HG02678 (cell line): Measurements from ENCODE around the gene TRABD2B.

Source experiments
- ATAC-seq: cut with Tn5 transposase; IDR thresholded peaks from one replicate; pipeline ENCODE4 v1.9.1; 2021; ENCODE audit warnings: mild to moderate bottlenecking, moderate library complexity; ENCODE audit not compliant: unreplicated experiment

TRABD2B gene

DNA sequence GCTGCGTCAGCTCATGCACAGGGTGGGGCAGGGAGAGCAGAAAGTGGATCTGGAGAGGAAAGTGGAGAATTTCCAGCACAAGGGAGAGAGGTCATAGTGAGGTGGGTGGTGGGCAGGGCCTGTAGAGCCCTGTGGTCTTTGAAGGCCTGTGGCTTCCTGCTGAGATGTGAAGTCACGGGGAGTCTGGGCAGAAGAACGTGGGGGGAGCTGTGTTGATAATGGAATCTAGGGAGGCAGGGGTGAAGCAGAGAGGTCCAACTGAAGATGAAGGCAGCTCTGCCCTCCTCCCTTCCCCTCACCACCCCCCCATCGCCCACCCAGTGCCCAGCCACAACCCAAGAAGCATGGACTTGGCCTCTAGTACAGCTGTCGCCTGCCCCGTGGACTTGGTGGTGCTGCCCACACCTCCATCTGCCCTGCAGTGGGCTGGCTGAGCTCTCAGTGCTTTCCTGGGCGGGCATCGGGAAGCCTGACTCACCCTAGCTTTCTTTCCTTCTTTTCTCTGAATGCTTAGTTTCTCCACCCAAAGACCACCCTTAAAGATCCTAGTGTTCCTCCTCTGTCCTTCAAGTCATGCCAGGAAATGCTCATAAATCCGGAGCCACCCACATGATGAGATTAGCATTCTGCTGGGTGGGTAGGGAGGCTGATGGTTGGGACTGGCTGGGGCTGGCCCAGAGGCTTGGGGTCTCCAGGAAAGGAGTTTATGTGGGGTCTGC lies 186.1 kb downstream of the TRABD2B start:
- no peak for ATAC-seq

DNA sequence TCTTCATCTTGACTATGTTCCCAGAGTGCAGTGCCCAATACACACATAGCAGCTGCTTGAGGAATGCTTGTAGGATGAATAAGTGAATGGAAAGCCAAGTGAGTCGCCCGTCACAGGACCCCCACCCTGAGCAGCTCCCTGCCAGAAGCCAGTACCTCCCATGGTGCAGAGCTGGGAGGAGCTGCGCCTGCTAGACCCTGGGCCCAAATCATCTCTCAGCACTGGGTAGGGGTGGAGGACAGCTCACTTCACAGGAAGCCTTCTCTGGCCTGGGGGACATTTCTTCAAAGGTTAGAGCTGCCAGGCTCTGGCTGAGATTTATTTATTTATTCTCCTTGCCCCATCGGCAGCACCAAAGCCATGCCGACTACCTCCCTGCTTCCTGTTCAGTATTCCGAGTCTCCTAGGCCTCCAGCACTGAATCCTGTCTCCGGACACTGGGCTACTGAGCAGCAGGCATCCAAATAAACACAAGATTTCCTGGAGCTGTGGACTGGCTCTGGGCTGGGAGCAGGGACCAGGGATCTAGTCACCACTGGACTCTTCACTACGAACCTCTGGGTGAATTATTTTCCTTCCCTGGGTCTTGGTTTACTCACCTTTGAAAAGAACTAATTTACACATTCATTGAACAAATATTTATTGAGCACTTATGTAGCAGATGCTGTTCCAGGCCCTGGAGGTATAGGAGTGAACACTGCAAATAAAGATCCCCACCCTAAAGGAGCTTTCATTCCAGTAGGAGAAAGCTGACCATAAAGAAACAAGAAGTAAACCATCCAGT lies 187.7 kb downstream of the TRABD2B start:
- no peak for ATAC-seq

DNA sequence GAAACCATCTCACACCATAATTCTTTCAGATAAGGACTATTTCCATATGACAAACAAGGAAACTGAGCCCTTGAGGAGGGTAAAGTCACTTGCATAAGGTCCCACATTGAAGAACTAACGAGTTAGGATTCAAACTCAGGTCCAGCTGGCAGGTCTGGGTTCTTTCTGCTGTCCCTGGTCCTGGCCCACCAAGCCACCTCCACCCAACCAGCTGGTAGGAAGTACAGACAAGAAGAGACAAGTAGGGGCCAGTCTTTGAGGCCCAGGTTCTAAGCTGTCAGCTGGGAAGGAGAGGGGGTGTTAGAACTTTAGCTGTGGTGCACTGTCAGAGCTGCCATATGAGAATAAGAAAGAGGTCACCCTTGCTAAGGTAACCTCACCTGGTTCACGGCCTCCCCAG lies 188.6 kb downstream of the TRABD2B start:
- no peak for ATAC-seq

DNA sequence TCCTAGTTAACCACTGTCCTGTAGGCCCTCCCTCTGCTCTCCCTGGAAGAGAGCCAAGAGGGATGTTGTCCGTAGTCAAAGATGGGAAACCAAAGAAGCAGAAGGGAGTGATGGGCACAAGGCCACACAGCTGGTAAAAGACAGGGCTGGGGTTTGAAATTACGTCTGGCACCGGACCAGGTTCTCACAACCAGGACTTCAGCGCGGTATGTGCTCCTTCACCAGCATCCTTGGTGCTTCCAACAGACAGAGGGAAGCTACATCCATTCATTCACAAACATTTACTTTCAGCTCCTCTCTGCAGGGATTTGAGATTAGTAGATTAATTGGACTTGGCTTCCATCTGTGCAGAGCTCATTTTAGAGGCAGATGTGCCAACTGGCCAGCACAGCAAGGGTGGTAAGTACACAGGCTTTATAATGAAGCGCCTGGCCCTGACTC lies 191.2 kb downstream of the TRABD2B start:
- no peak for ATAC-seq

DNA sequence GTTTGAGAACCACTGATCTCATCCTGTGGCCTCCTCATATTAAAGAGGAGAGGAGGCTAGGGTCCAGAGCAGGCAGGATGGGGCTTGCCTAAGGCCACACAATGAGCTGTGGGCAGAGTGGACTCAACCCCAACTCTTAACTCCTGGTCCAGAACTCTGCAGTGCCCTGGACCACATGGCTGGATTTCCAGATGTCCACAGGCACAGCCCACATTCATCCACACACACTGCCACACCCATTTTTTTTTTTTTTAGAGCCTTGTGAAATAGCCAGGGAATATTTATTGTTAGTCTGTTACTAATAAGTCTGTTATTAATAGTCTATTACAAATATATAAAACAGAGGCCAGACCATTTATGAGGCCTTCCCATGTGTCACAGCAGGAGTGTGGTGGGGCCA lies 192.2 kb downstream of the TRABD2B start:
- ATAC-seq = no peak

DNA sequence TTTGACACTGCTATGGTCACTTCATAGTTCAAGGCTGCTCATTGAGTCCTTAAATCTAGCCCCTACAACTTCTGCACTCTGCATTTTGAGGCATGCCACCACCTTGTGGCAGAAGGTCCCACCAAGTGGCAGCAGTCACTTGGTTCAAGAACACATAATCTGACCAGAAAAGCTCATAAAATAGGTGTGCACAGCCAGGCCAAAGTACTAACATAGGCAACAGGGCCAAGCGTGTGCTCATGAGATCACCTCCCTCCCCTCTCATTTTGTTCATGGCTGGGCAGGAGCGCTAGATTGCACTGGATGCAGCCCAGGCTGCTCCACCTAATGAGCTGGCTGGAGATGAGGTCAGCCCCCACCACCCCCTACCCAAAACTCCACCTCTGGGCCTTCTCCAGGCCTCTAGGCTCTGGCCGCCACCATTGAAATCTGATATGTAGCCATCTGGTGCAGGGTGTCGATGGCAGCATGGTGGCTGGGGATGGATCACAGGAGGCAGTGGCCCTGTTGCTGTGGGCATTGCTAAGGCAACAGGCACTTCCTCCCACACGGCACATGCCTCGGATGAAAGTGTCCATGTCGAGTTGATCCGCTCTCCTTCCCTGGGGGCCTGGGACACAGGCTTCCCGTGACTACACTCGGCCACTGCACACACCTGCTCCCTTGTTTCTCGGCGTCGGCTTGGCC lies 193.2 kb downstream of the TRABD2B start:
- no peak for ATAC-seq

DNA sequence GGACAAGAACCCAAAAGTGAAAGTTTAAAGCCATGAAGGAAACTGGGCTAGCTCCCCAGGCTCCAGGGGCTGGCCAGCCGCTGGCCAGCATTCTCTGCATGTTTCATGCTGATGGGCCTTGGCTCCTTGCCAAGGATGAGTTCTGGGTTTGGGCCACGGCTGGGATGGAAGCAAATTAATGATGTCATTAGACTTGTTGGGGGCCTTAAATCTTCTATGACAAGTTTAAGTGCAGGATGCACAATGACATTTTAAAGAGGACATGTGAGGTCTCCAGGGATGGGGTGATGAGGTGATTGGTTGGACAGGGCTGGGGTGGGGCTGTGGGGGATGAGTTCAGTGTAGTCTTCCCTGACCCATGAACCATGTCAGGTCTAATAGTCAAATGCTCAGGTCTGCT lies 199.6 kb downstream of the TRABD2B start:
- no peak for ATAC-seq

DNA sequence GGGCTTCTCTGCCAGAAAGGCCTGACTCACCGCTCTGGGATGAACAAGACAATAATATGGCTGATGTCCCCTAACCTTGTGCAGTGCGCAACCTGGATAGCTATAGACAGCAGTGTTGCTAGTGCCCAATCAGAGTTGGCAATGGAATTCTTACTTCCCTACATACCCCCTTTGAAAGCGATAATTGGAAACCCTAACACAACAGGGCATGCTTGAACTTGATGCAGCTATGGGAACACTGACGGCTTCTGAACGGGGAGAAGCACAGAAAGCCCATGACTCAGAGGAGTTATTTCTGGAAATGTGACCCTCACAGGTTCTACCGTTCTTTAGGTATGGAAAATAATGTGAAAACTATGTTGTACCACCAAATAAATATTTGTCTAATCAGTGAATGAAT lies 200.6 kb downstream of the TRABD2B start:
- no peak for ATAC-seq

DNA sequence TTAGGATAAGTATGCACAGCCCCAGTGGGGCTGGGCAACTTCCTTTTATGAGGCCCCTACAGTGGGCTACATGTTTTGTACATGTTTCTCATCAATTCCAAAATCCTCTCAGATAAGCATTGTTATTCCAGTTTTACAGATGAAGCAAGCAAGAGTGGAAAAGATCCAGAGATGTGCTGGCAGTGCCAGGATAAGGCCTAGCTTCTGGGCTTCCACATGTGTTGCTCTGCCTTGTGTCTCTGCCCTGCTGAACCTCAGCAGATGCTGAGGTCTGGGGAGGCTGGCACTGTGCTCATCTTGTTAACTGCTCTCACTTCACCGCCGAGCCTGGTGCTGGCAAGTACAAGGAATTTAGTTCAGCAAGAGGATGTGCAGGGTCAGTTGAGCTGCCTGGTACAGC lies 202.1 kb downstream of the TRABD2B start:
- no peak for ATAC-seq

DNA sequence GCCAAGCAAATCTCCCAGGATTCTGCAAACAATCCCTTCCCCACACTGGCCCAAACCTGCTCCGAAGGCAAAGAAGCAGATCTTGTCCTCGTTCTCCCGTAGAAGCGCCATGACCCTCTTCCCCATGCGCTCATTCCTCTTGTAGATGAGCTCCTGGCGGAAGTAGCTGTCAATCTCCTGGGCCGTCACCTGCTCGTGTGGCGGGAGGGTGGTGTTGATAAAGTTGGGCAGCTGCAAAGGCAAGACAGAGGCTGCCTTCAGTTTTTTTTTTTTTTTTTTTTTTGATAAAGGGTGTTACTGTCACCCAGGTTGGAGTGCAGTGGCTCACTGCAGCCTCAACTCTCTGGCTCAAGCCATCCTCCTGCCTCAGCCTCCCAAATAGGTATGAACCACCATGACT lies 202.7 kb downstream of the TRABD2B start:
- ATAC-seq = no peak

DNA sequence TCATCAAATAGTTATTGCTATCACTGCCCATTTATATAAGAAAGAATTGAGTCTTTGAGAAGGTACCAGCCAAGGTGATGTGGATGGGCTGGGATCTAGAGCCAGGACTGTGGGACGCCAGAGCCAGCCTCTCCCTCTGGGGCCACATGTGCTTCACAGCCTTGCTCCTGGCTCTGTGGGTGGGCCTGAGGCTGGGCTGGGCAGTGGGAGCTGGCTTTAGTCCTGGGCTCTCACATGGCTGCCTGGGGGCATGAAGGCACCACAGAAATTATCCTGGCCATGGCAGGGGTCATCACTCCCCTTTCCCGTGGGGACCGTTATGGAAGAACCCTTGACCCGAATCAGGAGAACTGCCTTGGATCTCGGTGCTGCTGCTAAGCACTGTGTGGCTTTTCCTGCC lies 203.1 kb downstream of the TRABD2B start:
- no peak for ATAC-seq

DNA sequence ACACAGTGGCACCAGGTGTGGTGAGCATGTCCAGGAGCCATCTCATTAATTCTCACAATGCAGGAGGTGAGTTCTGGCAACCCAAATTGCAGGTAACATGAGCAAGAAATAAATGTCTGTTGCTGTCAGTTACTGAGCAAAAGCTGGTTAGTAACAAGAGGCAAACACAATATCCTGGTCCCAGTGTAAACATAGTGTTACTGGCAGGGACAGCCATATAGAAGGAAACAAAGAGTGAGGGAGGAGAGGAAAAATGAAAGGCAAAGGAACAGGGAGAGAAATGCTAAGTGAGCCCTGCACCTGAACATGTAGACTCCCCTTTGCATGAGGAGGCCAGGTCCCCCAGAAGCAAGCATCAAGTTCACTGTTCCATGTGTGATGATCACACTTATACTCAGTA lies 203.6 kb downstream of the TRABD2B start:
- no peak for ATAC-seq

DNA sequence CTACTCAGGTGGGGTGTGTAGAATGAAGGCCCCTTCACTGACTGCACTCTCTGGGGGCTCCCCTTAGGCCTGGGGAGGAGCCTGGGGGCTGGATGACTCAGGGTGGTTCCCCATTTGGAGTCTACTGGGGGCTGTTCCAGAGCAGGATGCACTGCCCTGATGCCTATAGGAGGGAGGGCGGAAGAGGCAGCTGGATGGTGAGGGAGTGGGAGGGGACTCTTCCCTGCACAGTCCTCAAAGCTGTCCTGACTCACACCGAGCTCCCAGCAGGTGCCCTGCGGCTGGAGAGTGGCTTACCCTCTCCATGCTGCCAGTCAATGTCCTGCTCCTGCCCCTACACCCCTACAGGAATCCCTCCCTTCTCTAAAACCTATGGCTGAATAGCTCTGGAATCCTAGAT lies 204.4 kb downstream of the TRABD2B start:
- no peak for ATAC-seq

DNA sequence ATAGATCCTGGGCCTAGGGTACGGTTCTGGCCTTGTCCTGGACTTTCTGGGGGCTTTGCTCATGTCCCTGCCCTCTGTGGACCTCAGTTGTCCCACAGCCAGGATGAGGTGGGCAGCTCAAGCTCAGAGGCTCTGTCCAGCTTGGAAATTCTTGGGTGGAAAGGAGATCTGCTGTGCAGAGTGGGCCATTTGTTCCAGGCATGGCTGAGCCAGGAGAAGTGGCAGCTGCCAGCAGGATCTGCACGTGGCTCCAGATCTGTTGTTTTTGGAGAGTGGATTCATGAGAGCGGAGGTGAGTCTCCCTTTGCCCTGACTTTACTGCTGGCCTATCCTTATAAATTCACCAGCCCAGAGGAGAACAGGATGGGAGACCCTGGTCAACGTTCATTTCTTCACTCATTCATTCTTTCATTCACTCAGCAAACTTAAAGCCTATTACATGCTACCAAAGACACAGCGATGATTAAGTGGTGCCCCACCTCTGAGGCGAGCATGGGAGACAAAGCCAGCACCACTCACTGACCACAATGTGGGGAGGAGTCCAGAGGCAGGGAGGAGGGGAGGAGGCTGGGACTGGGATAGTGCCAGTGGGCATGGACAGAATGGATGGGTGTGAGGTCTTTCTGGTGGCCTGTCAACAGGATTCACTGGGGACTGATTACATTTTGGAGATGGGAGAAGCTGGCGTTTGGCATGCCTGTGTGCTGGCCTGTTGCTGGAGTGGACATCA lies 205.1 kb downstream of the TRABD2B start:
- no peak for ATAC-seq

DNA sequence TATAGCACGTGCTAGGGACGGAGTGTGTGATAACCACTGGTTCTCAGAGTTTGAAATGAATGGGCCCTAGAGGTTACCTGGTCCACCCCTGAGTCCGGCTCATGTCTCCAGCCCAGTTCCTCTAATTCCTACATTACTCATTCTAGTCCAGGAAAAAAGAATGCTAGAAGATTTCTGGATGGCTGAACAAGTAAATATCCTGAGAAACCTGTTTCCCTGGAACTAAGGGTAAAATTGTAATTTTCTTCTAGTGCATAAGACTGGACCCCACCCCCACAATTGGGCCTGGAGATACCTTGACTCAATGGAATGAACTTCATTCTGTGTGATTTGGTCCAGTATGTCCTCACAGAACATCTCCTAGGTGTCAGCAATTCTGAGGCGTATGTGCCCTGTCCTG lies 208.4 kb downstream of the TRABD2B start:
- no peak for ATAC-seq

DNA sequence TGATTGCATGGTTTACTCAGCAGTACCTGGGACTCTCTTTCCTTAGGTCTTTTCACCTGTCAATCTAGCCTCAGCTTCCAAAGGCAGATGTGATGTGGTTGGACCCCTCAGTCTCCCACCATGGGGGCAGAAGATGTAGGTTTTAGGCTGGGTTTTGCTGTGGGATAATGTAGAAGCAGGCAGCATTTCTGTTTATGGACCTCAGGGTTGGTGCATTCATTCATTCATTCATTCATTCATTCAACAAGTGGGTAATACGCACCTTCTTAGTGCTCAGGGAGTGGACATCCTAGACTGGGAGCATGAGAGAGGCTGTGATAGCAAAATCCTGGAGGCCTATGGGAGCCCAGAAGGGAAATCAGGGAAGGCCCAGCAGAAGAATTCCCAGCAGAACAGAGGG lies 209.6 kb downstream of the TRABD2B start:
- no peak for ATAC-seq

DNA sequence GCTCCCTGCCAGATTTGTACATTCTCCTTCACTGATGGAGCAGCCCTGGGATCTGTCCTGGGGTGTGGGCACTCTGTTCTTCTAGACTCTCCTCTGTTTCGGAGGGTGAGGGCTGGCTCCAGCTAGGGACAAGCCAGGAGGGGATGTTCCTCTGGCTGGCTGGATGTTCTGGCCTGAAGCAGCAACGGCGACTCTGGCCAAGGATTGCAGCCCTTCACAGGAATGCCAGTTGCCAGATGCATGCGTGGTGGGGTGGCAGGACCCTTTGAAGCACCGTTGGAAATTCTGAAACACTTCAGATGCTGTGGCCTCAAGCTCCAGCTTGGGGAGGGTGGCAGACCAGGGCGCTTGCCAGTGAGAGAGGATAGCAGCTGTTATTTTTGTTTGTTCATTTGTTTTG lies 210.9 kb downstream of the TRABD2B start:
- no peak for ATAC-seq

DNA sequence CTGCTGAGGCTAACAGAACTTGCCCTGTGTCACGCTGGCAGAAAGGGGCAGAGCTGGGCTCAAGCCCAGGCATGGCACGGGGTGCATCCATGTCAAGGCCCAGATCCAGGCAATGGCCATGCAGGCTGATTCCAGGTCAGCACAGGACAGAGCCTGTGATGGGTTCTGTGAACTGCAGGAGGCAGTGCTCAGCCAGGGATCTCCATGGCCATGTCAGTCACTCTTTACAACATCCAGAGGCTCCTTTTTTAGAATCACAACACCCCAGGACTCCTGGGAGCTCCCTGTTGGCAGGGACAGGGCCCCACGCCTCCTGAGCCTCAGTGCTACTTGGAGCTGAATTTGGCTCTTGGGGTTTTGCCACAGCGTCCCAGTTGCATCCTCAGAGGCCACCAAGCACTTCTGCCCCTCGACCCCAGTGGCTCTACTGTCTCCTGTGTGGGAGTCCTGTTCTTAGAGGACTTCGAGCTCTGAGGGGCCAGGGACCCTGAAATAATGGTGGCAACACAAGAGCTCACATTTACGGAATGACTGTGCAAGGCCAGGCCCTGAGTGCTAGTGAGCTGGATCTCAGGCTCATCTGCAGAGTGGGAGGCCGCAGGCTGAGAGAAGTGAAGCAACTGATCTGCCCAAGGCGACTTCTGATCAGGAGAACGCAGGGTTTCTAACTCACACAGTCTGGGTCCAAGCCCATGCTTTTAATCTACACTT lies 211.5 kb downstream of the TRABD2B start:
- no peak for ATAC-seq

DNA sequence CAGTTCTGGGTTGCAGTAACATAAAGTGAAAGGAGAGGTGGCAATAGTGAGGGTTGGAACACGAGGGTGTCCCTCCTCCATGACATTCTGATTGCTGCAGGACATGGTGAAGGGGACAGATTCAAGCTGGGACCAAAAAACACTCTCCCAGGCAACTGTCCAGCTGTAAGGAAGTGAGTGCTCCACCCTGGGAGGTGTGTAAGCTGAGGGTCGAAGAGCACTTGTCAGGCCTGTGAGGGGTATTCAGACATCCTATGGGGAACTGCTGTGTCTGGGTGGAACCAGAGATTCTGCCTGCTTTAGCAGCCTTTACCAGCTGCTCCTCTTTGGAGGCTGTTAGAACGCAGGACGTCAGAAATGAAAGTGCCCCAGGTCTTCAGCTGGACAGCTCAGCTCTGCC lies 212.1 kb downstream of the TRABD2B start:
- ATAC-seq = no peak

DNA sequence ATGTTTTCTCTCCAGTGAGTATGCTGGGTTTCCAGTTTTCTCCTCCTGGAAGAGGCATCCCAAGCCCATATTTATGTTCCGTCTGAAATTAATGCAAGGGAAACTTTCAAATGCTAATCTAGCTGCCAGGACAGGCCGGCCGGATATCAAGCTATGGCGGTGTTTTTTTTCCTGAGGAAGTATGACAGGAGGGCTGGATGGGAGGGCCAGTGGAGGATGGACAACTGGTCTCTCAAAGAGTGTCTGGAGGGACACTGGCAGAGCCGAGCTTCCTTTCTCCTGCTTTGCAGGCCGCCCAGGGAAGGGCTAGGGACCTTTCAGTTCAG lies 212.7 kb downstream of the TRABD2B start:
- no peak for ATAC-seq
